Ectodermal cell (in vitro differentiated cells): ENCODE measurements around the gene AVP.
"Not testable (repeated sequence)": the region's sequence is repeated elsewhere in the genome, so short reads cannot be mapped to it uniquely, and the experiment has no call there.

ENCODE experiments used
- H3K27ac ChIP-seq: 2 replicates; pipeline ENCODE4 v1.7.0; 2013; ENCODE audit warnings: mild to moderate bottlenecking, low read depth, low read length; ENCODE audit not compliant: insufficient read depth, poor library complexity, severe bottlenecking
- H3K27me3 ChIP-seq: 2 replicates; pipeline ENCODE4 v1.7.0; 2013; ENCODE audit warnings: mild to moderate bottlenecking, low read length; ENCODE audit not compliant: insufficient read depth, control insufficient read depth, poor library complexity, severe bottlenecking
- H3K36me3 ChIP-seq: one replicate; pipeline ENCODE4 v1.7.0; 2013; ENCODE audit warnings: low read length; ENCODE audit not compliant: control insufficient read depth, insufficient read depth
- H3K4me1 ChIP-seq: one replicate; pipeline ENCODE4 v1.7.0; 2013; ENCODE audit warnings: low read length; ENCODE audit not compliant: control insufficient read depth, insufficient read depth
- H3K4me3 ChIP-seq: 2 replicates; pipeline ENCODE4 v1.7.0; 2013; ENCODE audit warnings: low read depth, low read length, control low read depth; ENCODE audit not compliant: insufficient read depth
- H3K9me3 ChIP-seq: 2 replicates; pipeline ENCODE4 v1.7.0; 2013; ENCODE audit warnings: mild to moderate bottlenecking, low read length, moderate library complexity; ENCODE audit not compliant: control insufficient read depth
- WGBS, 2 experiments: methylation state at CpG; one replicate each; pipeline ENCODE4 v1.1.7; 2013; ENCODE audit warnings: missing lambda C conversion rate in 2 of 2; 5-methylcytosine and 5-hydroxymethylcytosine counted together

The AVP gene

DNA sequence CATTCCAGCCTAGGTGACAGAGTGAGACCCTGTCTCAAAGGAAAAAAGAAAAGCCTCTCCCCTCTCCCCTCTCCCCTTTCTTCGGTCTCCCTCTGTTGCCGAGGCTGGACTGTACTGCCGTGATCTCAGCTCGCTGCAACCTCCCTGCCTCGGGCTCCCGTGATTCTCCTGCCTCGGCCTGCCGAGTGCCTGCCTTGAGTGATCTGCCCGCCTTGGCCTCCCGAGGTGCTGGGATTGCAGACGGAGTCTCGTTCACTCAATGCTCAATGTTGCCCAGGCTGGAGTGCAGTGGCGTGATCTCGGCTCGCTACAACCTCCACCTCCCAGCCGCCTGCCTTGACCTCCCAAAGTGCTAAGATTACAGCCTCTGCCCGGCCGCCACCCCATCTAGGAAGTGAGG is 39.6 kb upstream of the AVP start:
- WGBS, 2 experiments: 93% methylated on average over 15 to 18 of the region's 18 CpGs
- H3K36me3 ChIP-seq: peaks cover 19% of the 10 kb centered on the region
- H3K27ac ChIP-seq, H3K9me3 ChIP-seq, H3K27me3 ChIP-seq, H3K4me3 ChIP-seq, H3K4me1 ChIP-seq: not testable (repeated sequence)

DNA sequence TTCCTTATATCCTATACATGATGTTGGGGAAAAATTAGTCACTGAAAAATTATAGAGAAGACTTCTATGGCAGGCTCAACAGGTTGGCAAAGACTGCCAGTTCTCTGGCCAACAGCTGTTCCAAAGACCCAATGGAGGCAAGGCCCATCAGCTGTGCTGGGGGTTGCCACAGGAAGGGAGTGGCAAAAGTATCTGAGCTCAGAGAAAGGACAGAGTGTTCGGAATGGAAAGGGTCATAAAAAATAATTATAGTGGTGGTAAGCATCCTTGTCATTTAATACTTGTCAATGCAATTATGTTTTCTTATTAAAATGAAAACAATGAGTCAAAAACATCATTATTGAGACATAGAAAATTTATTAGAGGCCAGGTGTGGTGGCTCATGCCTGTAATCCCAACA is 39.0 kb upstream of the AVP start:
- WGBS, 2 experiments: 60 to 100% methylated on average over 1 of the region's 1 CpG
- no peak overlapping the region for H3K4me3 ChIP-seq
- no peaks in the 10 kb centered on the region for H3K9me3 ChIP-seq
- no peaks in the 10 kb centered on the region for H3K4me1 ChIP-seq
- H3K36me3 ChIP-seq: peaks cover 22% of the 10 kb centered on the region
- H3K27ac ChIP-seq: no peak overlapping the region
- H3K27me3 ChIP-seq: no peaks in the 10 kb centered on the region

DNA sequence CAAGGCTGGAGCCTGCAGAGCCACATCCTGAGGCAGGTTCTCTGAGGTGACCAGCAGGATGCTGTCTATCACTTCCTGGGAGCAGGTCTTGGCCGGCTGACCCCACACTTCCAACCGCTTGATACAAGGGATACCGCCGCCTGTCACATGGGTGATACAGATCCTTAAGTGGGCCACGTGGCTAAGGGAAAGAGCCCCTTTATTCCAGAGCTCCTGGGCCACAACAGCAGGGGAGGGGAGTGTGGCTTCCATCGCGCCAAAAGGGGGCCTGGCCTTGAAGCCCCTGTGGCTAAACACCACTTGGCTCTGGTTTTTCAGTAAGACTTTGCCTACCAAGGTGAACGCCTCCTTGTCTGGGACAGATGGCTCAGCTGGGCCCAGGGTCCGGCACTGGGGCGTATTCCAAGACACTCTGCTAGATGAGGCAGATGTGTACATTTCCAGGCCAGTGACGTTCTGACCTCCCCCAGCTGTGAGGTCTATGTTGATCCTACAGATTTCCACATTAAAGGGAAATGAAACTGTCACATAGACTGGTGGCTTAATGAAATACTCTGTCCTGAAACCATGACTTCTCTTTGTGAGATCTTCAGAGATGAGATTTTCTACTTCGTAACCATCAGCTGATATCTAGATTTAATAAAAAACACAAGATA is 37.6 kb upstream of the AVP start:
- peaks cover 22% of the 10 kb centered on the region for H3K36me3 ChIP-seq
- no peak overlapping the region for H3K4me3 ChIP-seq
- H3K9me3 ChIP-seq: no peaks in the 10 kb centered on the region
- WGBS, 2 experiments: 95 to 96% methylated on average over 12 of the region's 12 CpGs
- no peaks in the 10 kb centered on the region for H3K27me3 ChIP-seq
- H3K4me1 ChIP-seq: no peaks in the 10 kb centered on the region
- no peak overlapping the region for H3K27ac ChIP-seq

DNA sequence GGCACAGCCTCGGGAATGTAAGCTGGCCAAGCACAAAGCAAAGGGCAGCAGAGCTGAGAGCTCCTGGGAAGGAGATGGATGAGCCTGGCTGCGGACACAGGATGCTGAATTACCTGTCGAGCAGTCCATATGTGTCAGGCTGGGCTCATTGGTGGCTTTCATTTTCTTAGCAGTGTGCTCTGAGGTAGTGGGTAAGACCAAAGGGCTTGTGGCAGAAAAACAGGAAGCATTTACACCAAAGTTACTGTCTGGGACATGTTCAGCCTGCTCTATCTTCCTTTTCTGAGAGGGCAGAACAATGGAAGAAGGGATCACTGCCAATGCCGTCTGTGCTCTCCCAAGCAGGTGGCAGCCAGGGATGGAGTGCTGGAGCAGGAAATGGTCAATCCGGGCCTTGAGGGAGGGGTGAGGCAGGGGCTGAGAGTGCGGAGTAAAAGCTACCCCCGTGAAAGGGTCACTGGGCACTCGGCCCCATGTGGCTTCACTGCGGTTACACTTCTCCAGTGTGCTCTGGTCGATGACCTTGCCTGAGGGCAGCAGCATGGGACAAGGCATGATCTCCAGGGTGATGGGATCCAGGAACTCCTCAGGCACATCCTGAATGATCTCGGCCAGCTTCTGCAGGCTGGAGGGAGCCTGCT is 36.9 kb upstream of the AVP start:
- no peak overlapping the region for H3K27ac ChIP-seq
- no peaks in the 10 kb centered on the region for H3K9me3 ChIP-seq
- WGBS, 2 experiments: 94 to 95% methylated on average over 11 of the region's 11 CpGs
- H3K27me3 ChIP-seq: no peaks in the 10 kb centered on the region
- H3K4me1 ChIP-seq: no peaks in the 10 kb centered on the region
- H3K36me3 ChIP-seq: peaks cover 22% of the 10 kb centered on the region
- H3K4me3 ChIP-seq: no peak overlapping the region

DNA sequence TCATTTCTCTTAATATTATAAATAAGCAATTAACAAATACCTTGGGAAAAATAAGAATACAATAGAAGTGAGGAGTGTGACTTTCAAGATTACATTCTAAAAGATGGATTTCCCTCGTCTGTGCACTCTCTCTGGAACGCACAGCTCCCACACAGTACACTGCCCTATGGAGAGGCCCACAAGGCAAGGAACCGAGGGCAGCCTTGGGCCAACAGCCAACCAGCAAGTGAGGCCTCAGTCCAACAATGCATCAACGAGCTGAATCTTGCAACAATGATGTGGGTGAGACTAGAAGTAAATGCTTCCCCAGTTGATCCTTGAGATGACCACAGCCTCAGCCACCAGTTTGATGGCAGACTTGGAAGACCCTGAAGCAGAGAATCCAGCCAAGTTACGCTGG is 34.5 kb upstream of the AVP start:
- Histone ChIP-seq H3K27ac (no peak overlapping the region), H3K4me1 (no peaks in the 10 kb centered on the region), H3K9me3 (no peaks in the 10 kb centered on the region), H3K27me3 (no peaks in the 10 kb centered on the region), H3K36me3 (peaks cover 22% of the 10 kb centered on the region), H3K4me3 (no peak overlapping the region)
- 92 to 94% methylated on average over 5 of the region's 5 CpGs for WGBS, 2 experiments

DNA sequence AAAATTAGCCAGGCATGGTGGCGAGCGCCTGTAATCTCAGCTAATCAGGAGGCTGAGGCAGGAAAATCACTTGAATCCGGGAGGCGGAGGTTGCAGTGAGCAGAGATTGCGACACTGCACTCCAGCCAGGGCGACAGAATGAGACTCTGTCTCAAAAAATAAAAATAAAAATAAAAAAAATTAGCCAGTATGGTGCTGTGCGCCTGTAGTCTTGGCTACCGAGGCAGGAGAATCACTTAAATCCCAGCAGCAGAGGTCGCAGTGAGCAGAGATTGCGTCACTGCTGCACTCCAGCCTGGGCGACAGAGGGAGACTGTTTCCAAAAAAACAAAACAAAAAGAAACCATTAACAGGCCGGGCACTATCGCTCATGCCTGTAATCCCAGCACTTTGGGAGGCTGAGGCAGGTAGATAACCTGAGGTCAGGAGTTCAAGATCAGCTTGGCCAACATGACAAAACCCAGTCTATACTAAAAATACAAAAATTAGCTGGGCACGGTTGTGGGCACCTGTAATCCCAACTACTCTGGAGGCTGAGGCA is 33.4 kb upstream of the AVP start:
- 74 to 79% methylated on average over 13 to 14 of the region's 14 CpGs for WGBS, 2 experiments

DNA sequence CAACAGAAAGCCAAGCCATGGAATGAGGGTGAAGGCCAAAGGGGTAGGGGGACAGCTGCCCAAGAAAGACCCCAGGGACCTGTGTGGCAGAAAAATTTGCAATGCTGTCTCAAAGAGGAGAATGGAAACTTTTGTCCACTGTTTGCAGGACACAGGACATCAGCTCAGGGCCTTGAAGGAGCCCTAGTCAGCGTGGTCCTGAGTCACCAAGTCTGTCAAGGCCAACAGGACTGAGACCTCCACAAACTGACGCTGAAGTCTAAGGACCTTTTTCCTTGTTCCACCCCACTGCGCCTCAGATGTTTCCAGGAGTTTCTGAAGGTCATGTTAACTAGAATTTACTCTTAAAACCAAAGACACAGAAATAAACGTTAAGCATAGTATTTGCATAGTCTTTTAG is 31.8 kb upstream of the AVP start:
- no peak overlapping the region for H3K4me3 ChIP-seq
- H3K27ac ChIP-seq: no peak overlapping the region
- H3K9me3 ChIP-seq: no peaks in the 10 kb centered on the region
- WGBS, 2 experiments: 92 to 93% methylated on average over 3 to 4 of the region's 4 CpGs
- H3K36me3 ChIP-seq: peaks cover 4% of the 10 kb centered on the region
- no peaks in the 10 kb centered on the region for H3K4me1 ChIP-seq
- no peaks in the 10 kb centered on the region for H3K27me3 ChIP-seq

More for the DNA sequence above, 33.4 kb upstream of the AVP start:
- H3K36me3 ChIP-seq: peaks cover 18% of the 10 kb centered on the region
- not testable (repeated sequence) for H3K27me3 ChIP-seq, H3K4me3 ChIP-seq, H3K27ac ChIP-seq, H3K4me1 ChIP-seq, H3K9me3 ChIP-seq

DNA sequence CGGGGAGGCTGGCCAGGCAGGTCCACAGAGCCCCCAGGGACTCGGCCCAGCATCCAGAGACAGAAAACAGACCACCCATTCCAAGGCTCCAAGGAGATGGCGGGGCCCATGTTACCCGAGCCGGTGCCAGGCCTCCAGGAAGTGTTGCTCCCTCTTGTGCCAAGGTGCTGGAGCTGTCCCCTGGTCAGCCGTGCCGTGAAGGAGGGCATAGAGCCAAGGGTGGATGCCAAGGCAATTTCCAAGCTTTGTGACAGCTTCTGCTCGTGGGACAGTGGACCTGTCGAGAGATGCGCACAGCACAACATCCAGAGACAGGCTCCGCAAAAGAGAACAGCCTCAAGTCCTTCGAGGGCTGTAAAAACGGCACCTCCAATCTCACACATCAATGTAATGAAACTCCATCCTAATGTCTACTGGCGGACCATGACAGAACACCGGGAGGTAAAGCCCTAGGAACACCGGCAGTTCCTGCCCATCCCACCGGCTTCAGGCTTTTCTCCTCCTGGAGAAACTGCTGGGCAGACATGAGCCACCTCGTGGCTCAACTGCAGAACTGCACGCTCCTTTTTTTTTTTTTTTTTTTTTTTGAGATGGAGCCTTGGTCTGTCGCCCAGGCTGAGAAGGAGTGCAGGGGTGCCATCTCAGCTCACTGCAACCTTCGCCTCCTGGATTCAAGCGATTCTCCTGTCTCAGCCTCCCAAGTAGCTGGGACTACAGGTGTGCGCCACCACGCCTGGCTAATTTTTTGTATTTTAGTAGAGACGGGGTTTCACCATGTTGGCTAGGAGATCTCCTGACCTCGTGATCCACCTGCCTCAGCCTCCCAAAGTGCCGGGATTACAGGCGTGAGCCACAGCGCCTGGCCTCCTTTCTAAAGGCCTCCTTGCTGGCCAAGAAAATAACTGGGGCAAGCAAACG is 30.9 kb upstream of the AVP start:
- H3K4me1 ChIP-seq: no peaks in the 10 kb centered on the region
- WGBS, 2 experiments: 69 to 70% methylated on average over 30 of the region's 30 CpGs
- H3K27ac ChIP-seq: no peak overlapping the region
- no peaks in the 10 kb centered on the region for H3K9me3 ChIP-seq
- H3K36me3 ChIP-seq: peaks cover 4% of the 10 kb centered on the region
- no peak overlapping the region for H3K4me3 ChIP-seq
- H3K27me3 ChIP-seq: no peaks in the 10 kb centered on the region

DNA sequence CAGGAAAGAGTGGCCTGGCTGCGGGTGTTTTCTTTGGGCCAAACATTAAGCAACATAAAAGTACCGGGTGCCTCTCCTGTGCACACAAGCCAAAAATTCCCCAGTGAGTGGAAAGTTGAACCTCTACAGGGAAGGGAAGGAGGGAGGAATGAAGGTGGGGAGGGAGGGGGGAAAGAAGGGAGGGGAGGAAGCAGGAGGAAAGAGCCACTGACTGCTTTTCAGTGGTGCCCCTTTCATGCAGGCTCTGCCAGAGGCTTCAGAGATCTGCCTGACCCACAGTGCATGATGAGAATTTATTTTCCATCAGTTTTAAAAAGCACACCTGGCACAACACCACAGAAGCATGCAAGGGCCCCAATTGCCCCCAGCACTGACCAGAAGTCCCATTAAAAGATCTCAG is 27.5 kb upstream of the AVP start:
- H3K4me1 ChIP-seq: peaks cover 4% of the 10 kb centered on the region
- H3K4me3 ChIP-seq: no peak overlapping the region
- H3K9me3 ChIP-seq: no peaks in the 10 kb centered on the region
- no peaks in the 10 kb centered on the region for H3K27me3 ChIP-seq
- H3K36me3 ChIP-seq: no peaks in the 10 kb centered on the region
- H3K27ac ChIP-seq: no peak overlapping the region
- WGBS, 2 experiments: 91 to 95% methylated on average over 2 of the region's 2 CpGs

DNA sequence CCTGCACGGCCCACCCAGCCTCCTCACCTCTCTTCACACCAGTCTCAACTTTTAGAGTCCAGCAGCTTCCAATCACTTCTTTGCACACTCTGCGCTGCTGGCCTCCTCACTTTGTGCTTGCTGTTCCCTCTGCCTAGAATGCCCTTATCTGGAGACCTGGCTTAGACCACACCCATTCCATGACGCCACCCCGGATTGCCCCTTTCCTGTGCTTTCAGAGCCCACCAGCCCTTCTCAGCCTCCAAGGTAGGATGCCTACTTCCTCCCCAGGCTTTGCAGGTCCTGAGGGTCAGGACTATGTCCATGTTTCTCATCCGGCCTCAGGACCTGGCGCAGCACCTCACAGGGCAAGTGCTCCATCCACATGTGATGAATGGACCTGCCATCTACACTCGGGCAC is 27.0 kb upstream of the AVP start:
- Histone ChIP-seq H3K4me1 (peaks cover 9% of the 10 kb centered on the region), H3K9me3 (no peaks in the 10 kb centered on the region), H3K27me3 (no peaks in the 10 kb centered on the region), H3K36me3 (no peaks in the 10 kb centered on the region), H3K27ac (no peak overlapping the region), H3K4me3 (no peak overlapping the region)
- WGBS, 2 experiments: 94% methylated on average over 7 of the region's 7 CpGs
